Stomach (tissue), 4 donors: ENCODE data around the gene IGFBP3.

Source experiments
- CTCF ChIP-seq, 7 experiments: fragments of 450-650 bp in 4 of 7; fragments of 200-600 bp in 3 of 7; sonication (generic) in 3 of 7; IDR thresholded peaks; one replicate each; pipeline ENCODE4 v1.5.1; 2016 to 2019; ENCODE audit warnings: antibody characterized with exemption in 7 of 7, control low read depth in 2 of 7, mild to moderate bottlenecking in 1 of 7
- EP300 ChIP-seq: sonication (generic); formaldehyde crosslinking; IDR thresholded peaks from one replicate; pipeline ENCODE4 v1.6.1; 2017; ENCODE audit warnings: antibody characterized with exemption
- POLR2A ChIP-seq, 4 donors: fragments of 450-650 bp; IDR thresholded peaks; one replicate each; pipeline ENCODE4 v1.6.1; 2016; ENCODE audit warnings: antibody characterized with exemption in 4 of 4, control low read depth in 2 of 4, mild to moderate bottlenecking in 1 of 4, moderate library complexity in 1 of 4
- POLR2AphosphoS5 ChIP-seq, 3 donors: sonication (generic); formaldehyde crosslinking; IDR thresholded peaks; one replicate each; pipeline ENCODE4 v1.6.1; 2016; ENCODE audit warnings: antibody characterized with exemption in 3 of 3

GRCh38 chr7:45880433-45880860, 40.6 kb downstream of the IGFBP3 start:
- TF ChIP-seq CTCF (IDR thresholded peaks at IDR 0.05): no peak
- no peak for TF ChIP-seq POLR2A (IDR thresholded peaks at IDR 0.05)
- no peak for TF ChIP-seq EP300
- no peak for TF ChIP-seq POLR2AphosphoS5 (IDR thresholded peaks at IDR 0.05)
